UCSD-AML1 (cell line): ENCODE results near the gene KIRREL3.
"Not testable (repeated sequence)": the region's sequence is repeated elsewhere in the genome, so short reads cannot be mapped to it uniquely, and the experiment has no call there.

Source experiments
- DNase-seq: peaks from one replicate; lab custom pipeline; 2025; ENCODE audit not compliant: unreplicated experiment; lab: John Stamatoyannopoulos, UW

KIRREL3 gene

DNA sequence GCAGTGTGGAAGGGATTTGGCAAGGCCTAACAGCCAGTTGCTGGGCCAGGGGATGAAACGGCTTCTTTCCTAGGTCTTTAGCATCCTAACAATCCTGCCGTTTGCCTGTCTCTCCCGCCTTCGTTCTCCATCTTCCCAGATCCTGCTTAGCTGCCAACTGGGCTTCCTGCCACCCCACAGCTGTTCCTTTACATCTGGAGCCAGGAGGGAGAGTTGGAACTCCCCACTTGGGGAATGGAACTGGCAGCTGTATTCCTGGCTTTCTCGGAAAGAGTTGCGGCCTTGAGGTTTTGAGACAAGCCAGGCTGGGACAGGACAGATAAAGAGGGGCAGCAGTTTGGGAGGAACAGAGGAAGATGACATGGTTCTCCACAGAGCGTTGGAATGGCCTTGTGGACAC is 585.4 kb downstream of the KIRREL3 start:
- no peak for DNase-seq

DNA sequence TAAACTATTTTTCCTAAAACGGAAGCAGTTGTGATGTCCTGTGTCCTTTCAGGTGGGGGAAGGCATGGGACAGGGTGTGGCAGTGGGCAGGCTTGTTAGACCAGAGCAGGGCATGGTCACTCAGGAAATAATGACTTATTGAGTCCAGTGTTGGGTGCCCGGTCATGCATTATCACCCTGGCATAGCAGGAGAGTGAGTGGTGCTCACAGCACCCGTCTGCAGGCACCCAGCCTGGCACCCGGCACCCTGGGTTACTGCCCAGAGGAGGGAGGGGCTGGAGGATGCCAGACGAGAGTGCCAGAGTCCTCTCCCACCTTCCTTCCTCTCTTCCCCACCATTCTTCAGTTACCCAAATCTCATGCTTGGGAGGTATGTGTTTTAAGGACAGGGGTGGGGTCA is 586.0 kb downstream of the KIRREL3 start:
- DNase-seq = no peak

DNA sequence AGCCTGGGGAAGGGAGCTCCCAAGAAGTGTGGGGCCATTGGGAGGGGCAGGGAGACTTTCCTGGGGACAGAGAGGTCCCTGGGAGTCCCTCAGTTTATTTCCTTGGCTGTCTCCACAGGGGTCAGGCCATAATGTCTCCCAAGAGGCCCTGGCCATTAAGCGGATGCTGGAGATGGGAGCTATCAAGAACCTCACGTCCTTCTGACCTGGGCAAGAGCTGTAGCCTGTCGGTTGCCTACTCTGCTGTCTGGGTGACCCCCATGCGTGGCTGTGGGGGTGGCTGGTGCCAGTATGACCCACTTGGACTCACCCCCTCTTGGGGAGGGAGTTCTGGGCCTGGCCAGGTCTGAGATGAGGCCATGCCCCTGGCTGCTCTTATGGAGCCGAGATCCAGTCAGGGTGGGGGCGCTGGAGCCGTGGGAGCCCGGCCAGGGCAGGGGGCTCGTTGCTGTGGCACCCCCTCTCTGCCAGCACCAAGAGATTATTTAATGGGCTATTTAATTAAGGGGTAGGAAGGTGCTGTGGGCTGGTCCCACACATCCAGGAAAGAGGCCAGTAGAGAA is 586.6 kb downstream of the KIRREL3 start:
- no peak for DNase-seq

DNA sequence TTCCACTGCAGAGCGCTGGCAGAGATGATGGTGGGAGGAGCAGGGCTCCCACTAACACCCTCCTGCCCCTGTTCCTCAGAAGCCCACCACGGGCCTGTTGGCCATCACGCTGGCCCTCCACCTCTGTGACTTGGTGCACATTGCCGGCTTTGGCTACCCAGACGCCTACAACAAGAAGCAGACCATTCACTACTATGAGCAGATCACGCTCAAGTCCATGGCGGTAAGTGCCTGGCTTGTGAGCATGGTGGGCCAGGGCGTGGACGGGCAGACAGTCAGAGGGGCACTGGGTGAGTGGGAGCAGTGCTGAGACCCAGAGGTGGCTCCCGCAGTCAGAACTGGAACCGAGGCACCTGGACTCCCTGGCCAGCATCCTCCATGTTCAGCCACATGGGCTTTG is 587.1 kb downstream of the KIRREL3 start:
- DNase-seq = no peak

DNA sequence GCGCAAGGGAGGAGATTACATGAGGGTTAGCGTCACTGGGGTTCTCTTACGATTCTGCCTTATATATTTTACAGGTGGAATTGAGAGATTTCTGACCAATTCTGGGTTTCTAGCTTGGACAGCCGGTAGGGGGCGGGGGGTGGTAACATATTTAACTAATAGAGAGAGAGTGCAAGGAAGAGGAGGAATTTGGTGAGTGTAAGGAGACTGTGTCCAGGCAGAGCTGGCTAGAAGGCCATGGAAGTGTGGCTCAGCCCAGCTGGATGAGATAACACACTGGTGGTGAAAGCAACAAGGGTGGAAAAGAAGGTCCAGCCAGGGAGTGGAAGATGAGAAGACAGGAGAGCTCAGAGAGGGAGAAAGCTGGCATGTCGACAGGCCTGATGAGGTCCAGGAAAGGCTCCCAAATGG is 588.6 kb downstream of the KIRREL3 start:
- DNase-seq = no peak

DNA sequence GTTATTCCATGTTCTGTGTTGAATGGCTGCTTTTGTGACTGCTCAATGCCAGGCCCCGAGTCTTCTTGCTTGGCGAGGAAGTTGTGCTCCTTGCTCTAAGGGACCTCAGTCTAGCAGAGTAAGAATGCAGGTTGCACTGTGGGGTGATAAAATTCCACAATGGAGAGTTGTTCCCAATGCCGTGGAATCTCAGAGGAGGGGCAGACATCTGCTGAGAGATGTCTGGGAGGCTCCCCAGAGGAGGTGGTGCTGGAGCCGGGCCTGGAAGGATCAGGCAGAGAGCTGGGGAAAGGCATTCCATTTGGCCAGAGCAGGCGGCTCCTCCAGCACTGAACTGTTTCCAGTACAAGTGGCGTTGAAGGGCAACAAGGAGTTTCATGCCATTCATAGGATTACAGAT is 589.9 kb downstream of the KIRREL3 start:
- no peak for DNase-seq

DNA sequence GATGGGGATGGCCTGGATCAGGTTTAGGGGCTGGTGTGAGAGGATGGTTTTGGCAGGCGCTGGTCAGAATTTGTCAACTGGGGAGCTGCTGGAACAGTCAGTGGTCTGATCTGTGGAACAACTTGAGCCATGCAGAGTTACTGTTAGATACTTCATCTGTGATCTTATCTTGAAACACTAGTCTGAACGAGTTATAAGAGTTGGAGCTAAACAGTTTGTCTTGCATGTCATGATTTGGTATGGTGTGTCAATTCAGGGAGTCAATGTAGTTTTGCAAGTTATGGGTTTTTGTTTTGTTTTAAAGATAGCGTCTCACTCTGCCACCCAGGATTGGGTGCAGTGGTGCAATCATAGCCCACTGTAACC is 591.0 kb downstream of the KIRREL3 start:
- DNase-seq = no peak

DNA sequence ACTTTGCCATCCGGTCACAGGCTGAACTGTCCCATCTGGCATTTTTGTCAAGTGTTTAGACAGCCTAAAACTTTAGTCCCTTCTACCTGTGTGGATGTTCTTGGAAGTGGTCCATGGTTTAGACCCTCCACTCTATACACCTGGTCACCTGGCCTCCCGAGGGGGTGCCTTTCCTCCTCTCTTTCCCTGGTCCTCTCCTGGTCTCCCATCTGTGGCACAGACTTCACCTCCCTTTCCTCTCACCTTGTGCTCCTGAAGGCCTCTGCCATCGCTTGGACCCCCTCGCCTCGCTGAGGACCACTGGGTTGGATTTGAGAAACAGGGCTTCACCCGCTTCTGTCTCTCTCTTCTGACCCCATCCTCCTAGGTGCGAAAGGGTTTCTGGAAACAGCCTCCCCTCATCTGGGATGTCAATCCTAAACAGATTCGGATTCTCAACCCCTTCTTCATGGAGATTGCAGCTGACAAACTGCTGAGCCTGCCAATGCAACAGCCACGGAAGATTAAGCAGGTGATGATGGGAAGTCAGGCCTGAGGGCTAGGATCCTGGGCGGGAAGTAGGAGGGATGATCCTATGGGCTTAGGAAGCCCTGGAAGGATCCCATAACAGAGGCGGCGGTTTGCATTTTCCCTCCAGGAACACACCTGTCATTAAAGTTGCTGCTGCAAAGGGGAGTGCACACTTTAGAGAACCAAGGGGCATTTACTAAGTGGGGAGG is 591.5 kb downstream of the KIRREL3 start:
- DNase-seq = no peak

DNA sequence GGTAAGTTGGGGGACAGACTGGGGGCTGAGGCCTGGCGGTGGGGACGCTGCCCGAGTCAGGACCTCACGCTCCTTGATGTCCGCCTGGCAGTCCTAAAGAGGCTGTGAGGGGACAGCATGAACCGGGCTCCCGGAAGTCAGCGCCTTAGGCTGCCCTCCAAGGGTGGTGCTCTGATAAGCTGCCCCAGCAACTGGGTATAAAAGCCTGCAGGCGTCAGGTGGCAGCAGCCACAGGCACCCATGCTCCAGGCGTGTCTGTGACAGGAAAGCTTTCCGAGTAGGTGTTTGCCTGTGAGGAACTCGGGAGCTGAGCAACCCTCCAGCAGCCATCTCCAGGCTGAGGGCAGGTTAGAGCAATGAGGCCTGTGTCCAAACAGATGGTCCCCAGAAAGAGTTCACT is 592.1 kb downstream of the KIRREL3 start:
- no peak for DNase-seq

DNA sequence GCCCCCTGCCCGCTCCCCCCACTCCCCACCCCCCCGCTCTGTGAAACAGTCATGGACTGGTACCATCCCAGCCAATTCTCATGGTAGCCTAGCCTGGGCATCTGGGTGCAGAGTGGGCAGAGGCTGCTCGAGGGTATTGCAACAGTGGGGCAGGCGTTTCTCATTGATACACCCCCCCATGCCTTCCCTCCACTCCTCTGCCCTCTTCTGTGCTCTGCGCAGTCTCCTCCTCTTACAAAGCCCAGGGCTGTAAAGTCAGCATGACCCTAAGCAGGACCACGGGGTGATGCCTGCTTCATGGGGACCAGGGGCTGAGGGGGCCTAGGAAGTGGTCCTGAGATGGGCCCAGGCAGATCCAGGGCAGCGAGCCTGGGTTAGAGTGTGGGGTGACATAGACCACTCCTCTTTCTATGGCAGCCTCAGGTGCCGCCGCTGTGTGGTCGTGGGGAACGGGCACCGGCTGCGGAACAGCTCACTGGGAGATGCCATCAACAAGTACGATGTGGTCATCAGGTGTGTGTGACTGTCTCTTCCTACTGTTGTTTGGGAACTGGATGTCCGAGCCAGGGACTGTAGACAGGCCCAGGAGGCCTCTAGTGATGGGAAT is 592.8 kb downstream of the KIRREL3 start:
- no peak for DNase-seq

DNA sequence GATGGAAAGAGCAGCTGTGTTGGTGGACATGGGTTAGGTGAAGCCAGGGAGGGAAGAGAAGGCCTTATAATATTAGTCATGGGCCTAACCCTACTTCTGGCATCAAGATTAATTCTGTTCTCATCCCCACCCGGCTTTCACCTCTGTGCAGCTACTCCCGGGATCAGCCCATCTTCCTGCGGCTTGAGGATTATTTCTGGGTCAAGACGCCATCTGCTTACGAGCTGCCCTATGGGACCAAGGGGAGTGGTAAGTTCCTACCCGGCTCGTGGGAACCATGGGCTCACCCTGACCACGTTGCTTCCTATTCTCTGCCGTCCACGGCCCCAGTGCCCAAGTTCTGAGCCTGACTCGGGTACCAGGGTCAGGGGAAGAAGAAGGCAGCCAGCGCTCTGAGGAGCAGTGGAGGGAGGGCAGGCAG is 593.5 kb downstream of the KIRREL3 start:
- no peak for DNase-seq

DNA sequence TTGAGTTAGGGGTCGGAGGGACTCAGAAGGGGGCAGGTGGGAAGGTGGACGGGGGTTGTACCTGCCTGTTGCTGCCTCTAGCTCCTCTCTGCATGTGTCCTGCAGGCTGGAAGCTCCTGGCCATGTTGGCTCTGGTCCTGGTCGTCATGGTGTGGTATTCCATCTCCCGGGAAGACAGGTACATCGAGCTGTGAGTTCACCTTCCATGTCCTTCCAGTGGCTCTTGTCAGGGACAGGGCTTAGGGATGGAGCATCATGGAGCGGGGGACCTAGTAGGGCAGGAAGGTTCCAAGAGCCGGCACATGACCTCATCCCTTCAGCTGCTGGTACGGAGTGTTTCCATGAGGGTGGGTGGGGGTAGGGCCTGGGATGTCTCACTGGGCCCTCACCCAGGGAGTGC is 594.2 kb downstream of the KIRREL3 start:
- DNase-seq = no peak

DNA sequence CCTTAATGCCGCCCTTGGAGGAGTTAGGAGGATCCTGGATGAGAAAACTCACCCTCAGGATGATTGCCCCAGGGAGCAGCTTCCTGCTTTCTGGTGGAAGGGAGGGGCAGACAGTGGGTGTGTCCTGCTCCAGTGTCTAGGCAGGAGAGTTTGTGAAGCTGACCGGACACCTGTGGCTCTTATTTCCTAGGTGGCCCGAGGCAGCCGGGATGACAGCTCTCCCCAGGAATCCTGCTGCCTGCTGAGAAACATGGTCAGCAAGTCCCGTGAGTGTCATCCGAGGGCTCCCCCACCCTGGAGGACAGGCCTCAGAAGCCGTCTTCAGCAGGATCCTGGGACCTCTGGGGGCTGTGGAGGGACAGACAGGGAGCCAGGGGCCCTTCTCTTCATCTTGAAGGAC is 594.7 kb downstream of the KIRREL3 start:
- no peak for DNase-seq

DNA sequence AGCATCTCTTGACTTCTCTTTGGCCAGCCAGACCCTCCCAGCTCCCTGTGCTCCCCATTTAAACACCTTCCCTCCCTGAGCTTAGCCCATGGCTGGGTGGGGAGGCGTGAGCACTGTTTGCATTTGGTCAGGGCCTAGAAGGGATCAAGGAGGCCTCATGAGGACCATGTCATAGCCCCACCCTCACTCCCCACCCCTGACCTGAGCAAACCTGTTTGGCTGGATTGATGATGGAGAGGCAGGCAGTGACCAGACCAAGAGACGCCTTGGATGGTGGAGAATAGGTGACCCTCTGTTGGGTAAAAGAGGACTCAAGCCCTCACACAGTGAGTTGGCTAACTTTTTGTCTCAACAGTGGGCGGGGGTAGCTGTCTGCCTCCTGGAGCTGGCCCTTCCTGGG is 595.2 kb downstream of the KIRREL3 start:
- no peak for DNase-seq

DNA sequence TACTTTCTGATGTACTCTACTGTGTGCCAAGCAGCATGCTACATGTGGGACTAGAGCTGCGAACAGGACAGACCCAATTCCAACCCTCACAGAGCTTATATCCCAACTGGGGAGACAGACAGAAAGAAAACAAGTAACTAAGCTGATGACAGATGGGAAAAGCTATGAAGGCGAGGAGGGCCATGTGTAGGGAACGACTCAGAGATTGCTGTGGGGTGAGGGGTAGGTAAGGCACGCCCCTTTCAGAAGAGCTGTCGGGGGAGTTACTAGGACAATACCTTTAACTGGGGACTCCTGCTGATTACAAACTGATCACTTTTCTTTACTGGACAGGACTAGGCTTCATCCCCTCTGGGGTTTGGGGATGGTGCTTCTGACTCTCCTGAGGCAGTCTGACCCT is 596.2 kb downstream of the KIRREL3 start:
- DNase-seq = no peak

DNA sequence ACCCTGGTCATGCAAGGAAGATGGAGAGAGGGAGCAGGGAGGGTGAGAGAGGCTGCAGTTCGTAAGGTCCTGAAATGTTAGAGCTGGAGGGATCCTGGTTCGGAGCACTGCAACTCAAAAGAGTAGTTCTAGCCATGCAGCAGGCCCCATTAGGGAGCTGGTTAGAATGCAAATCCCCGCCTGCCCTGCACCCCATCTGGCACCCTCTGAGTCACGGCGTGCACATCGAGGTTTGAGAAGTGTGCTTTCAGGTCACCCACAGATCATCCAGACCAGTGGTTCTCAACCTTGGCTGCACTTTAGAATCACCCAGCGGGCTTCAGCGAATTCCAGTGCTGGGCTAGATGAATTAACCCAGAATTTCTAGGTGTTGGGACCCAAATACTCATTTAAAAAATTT is 596.9 kb downstream of the KIRREL3 start:
- no peak for DNase-seq

DNA sequence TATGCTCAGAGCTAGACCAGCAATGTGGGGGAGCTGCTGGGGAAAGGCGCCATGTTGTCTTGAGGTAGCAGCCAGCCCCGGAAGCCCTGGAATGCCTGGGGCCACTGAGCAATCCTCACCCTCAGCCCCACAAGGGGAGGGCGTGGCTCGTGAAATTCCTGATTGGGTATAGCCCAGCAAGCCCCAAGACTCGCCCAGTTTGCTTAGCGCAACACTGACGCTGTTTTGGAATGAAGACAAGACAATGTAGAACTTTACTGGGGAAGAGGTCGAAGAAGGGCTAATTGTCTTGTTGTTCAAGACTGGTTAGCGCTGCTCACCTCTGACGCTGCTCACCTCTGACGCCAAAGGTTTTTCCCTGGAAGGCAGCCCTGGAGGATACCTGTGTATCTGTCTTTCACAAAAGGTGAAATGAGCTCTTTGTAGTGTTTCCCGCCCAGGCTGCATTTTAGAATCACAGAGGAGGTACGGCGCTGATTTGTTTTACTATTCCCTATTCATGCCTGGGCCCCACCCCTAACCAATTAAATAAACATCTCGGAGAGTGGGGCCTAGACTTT is 597.5 kb downstream of the KIRREL3 start:
- no peak for DNase-seq

DNA sequence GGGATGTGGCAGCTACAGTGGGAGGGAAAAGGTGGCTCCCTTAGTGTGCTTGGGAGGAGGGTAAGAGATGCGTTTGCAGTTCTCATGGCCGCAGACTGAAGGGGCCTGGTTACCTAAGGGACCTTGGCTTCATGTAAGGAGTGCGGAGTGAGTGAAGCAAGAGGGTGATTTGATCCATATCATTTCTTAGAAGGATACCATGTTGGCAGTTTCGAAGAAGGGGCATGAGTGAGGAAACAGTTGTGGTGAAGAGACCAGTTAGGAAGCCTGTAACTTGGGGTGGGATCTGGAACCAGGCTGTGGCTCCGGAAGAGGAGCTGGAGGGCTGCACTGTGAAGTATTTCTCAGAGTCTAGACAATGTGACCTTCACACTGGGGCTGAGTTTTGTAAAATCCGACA is 600.1 kb downstream of the KIRREL3 start:
- DNase-seq = no peak

DNA sequence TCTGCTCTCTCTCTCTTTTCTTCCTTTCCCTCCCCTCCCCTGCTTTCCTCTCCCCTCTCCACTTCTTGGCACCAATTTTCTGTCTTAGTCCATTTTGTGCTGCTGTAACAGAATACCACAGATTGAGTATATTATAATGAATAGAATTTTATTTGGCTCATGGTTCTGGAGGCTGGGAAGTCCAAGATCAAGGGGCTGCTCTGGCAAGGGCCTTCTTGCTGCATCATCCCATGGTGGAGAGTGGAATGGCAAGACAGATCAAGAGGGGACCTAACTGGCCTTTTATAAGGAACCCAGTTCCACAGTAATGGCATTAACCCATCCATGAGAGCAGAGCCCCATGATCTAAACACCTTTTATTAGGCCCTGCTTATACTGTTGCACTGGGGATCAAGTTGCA is 600.6 kb downstream of the KIRREL3 start:
- DNase-seq = no peak

DNA sequence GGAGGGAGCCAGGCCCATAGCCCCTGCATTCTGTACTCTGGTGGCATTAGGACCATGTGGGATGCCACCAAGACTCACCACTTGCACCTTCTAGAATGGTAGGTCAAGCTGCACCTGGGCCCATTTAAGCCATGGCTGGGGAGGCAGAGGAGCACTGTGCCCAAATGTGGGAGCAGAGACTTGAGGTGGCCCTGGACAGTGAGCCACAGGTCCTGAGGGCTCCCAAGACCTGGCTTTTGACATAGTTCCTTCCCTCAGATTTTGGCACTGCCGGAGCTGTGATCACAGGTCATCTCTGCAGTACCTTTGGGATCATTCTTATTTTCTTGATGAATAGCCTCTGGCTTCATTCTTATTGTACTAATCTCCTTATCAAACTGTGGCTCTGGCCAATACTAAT is 601.8 kb downstream of the KIRREL3 start:
- no peak for DNase-seq

DNA sequence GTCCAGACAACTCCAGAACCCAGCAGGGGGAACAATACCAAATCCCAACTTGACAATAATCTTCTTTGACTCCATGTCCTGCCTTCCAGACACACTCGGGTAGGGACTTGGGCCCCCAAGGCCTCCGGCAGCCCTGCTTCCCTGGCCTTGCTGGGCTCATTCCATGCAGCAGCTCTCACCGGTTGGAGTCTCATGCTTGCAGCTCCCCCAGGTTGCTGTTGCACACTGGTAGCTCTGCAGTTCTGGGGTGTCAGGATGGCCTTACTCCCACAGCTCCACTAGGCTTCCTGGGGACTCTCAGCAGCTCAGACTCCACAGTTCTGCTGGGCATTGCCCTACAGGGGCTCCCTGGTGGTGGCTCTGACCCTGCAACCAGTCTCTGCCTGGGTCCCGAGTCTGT is 602.3 kb downstream of the KIRREL3 start:
- no peak for DNase-seq

DNA sequence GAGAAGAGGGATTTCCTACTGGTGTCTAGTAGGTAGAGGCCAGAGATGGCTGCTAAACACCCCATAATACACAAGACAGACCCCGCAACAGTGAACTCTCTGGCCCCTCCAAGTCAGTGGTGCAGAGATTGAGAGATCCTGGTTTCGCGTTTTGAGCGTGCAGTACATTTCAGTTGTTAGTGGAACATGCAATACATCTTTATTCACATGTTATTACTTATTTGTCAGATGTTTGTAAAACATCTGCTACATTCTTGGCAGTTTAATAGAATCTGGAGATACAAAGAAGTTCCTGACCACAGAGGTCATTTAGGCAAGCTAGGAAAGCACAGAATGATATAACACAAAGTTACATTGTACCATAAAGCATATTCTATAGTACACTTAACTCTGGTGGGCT is 603.6 kb downstream of the KIRREL3 start:
- DNase-seq = no peak

DNA sequence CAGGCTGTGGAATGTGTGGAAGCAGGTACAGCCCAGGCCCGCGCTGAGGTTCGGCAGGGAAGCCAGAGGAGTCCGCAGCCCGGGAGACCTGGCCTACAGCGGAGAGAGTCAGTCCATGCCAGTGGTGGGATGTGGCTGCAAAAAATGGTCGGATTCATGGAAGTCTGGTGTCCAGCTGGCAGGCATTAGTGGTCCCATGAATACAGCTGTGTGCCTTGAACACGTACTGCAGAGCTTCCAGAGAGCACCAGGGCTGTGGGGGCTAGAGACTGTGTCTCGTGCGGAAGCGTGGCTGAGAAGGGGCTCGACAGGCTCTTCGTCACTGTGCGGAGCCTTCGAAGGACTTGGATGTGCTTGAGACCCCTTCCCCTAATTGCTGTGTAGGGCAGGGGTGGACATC is 604.3 kb downstream of the KIRREL3 start:
- DNase-seq = not testable (repeated sequence)
